ENCODE data around the gene KIAA1671. TPM values are rescaled to one million over a fixed set of nuclear protein-coding genes. Genes with fewer than 3 reads are reported as not detected.

Gene KIAA1671
- total RNA-seq, 4 donors from 2014 or later: 30.6 to 52.7 (median 39.9) TPM

DNA sequence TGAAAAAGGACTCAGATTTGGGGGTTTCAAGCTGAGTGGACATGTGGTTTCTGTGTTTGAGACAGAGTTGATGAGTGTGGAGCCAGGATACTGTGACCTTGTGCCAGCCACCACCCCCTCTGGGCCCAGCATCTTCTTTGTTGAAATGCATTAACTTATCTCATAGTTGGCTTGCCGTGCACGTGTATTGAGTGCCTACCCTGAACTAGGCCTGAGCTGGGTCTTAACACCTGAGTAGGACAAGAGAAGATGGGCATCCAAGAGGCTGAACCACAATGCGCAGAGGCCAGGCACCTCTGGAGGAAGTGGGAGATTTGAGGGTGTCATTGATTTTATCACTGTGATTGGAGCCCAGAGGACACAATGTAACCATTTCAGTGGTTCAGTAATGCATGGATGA lies 129.6 kb downstream of the KIAA1671 start:
- peaks cover 0 to 53% (median 6%) of the 10 kb centered on the region in 4 donors for H3K4me1 ChIP-seq
- WGBS, 2 donors: 78 to 83% methylated on average over 3 of the region's 3 CpGs
- H3K27ac ChIP-seq: no peak overlapping the region
- H3K9me3 ChIP-seq: no peaks in the 10 kb centered on the region
- TF ChIP-seq CTCF (IDR thresholded peaks at IDR 0.05): no peak
- no peak for DNase-seq (ENCODE audit: low spot score in 2 of 2)
- no peak overlapping the region for H3K4me3 ChIP-seq
- no peaks in the 10 kb centered on the region for H3K36me3 ChIP-seq
- no peaks in the 10 kb centered on the region for H3K27me3 ChIP-seq

DNA sequence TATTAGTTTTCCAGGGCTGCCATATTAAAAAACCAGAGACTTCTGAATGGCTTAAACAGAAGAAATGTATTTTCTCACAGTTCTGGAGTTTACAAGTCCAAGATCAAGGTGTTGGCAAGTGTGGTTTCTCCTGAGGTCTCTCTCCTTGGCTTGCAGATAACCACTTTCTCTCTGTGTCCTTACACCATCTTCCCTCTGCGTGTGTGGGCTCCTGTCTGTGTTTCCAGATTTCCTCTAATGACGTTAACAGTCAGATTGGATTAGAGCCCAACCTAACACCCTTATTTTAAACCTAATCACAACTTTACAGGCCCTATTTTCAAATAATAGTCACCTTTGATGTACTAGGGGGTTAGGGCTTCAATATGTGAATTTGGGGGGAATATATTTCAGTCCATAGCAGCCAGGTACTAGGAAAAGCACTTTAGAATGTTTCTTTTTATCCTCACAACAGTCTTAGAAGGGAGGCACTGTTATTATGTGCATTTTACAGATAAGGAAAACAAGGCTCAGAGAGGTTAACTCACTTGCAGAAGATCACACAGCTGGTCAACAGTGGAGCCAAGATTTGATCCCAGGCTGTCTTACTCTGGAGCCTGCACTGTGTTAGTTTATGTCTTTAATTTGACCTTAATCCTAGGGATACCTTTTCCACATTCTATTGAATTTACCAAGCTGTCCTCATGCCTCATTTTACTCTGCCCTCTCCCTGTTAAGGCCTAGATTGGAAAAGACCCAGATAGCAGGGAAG lies 130.7 kb downstream of the KIAA1671 start:
- Histone ChIP-seq H3K27ac (peak overlapping the region in 2 of 4 donors; percentile 1 to 69), H3K9me3 (no peaks in the 10 kb centered on the region), H3K36me3 (no peaks in the 10 kb centered on the region), H3K4me1 (peaks cover 0 to 46% (median 6%) of the 10 kb centered on the region in 4 donors), H3K4me3 (no peak overlapping the region), H3K27me3 (no peaks in the 10 kb centered on the region)
- TF ChIP-seq POLR2A (IDR thresholded peaks at IDR 0.05) (no peak), CTCF (IDR thresholded peaks at IDR 0.05) (no peak), EP300 (IDR thresholded peaks at IDR 0.05) (no peak)
- 61 to 68% methylated on average over 2 of the region's 2 CpGs for WGBS, 2 donors
- no peak for DNase-seq (ENCODE audit: low spot score in 2 of 2)

GRCh38 chr22:25083807-25084200 lies 131.3 kb downstream of the KIAA1671 start:
- DNase-seq (ENCODE audit: low spot score in 2 of 2): peak in 1 of 2 donors; percentile 26
- peak overlapping the region in 2 of 4 donors; percentile 1 to 69 for H3K27ac ChIP-seq
- peaks cover 0 to 40% (median 6%) of the 10 kb centered on the region in 4 donors for H3K4me1 ChIP-seq
- no peaks in the 10 kb centered on the region for H3K27me3 ChIP-seq
- no peaks in the 10 kb centered on the region for H3K9me3 ChIP-seq
- no peak for TF ChIP-seq POLR2A (IDR thresholded peaks at IDR 0.05)
- TF ChIP-seq EP300 (IDR thresholded peaks at IDR 0.05): no peak
- no peak for TF ChIP-seq CTCF (IDR thresholded peaks at IDR 0.05)
- no peaks in the 10 kb centered on the region for H3K36me3 ChIP-seq
- no peak overlapping the region for H3K4me3 ChIP-seq
- 54 to 71% methylated on average over 6 of the region's 6 CpGs for WGBS, 2 donors

DNA sequence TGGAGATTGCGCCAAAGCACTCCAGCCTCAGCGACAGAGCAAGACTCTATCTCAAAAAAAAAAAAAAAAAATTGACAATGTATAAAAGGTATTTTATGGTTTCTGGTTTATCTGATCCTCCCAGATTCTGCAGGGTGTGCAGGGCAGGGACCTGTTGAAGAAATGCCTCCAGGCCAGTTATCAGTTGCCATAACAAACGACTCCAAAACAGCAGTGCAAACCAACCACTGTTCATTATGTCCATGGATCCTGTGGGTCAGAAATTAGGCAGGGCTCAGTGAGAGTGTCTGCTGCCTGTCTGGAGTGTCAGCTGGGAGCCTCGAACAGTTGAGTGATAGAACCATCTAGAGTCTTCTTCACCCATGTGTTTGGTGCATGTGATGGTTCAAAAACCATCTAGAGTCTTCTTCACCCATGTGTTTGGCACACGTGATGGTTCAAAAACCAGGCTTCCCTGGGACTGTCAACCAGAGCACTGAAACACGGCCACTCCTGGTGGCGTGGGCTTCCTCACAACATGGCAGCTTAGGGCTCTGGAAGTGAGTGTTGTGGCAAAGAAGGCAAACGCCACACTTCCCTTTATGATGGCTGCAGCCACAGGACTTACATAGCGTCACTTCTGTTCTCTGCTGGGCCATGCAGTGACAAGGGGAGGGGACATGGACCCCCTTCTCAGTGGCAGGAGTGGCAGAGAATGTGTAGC lies 132.0 kb downstream of the KIAA1671 start:
- TF ChIP-seq EP300 (IDR thresholded peaks at IDR 0.05): no peak
- TF ChIP-seq POLR2A (IDR thresholded peaks at IDR 0.05): no peak
- TF ChIP-seq CTCF (IDR thresholded peaks at IDR 0.05): no peak
- Histone ChIP-seq H3K9me3 (no peaks in the 10 kb centered on the region), H3K27ac (no peak overlapping the region), H3K4me1 (peaks cover 0 to 36% (median 6%) of the 10 kb centered on the region in 4 donors), H3K36me3 (no peaks in the 10 kb centered on the region), H3K4me3 (no peak overlapping the region), H3K27me3 (no peaks in the 10 kb centered on the region)
- 87 to 89% methylated on average over 9 of the region's 9 CpGs for WGBS, 2 donors
- DNase-seq (ENCODE audit: low spot score in 2 of 2): no peak

GRCh38 chr22:25085156-25085555 lies 132.6 kb downstream of the KIAA1671 start:
- Histone ChIP-seq H3K9me3 (no peaks in the 10 kb centered on the region), H3K27ac (no peak overlapping the region), H3K4me1 (peaks cover 0 to 36% (median 6%) of the 10 kb centered on the region in 4 donors), H3K4me3 (no peak overlapping the region), H3K36me3 (no peaks in the 10 kb centered on the region), H3K27me3 (no peaks in the 10 kb centered on the region)
- TF ChIP-seq POLR2A (IDR thresholded peaks at IDR 0.05): no peak
- 53 to 60% methylated on average over 6 of the region's 6 CpGs for WGBS, 2 donors
- no peak for DNase-seq (ENCODE audit: low spot score in 2 of 2)
